ENCODE results near the gene DICER1.

DICER1 gene

DNA sequence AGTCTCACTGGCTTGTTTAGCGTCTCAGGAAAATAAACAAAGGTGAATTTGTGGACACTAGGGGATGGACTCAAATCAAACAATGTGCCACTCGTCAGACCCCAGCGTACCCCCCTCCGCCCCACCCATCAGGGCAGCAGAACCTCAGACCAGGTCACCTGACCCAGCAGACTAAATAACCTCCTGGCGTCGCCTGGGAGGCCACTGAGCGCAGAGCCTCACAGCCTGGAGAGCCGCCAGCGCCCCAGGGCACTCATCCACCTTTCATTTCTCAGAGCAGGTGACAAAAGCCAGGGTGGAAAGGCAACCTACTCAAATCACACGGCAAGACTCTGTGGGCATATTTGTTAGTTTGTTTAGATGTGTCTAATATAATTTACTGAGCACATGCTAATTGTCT lies 100.9 kb downstream of the DICER1 start:
- ChIA-PET CTCF (no interaction called here), POLR2A (no interaction called here)
- DNase-seq (ENCODE audit: low read depth, low spot score): no peak
- TF ChIP-seq, protein P1, sequence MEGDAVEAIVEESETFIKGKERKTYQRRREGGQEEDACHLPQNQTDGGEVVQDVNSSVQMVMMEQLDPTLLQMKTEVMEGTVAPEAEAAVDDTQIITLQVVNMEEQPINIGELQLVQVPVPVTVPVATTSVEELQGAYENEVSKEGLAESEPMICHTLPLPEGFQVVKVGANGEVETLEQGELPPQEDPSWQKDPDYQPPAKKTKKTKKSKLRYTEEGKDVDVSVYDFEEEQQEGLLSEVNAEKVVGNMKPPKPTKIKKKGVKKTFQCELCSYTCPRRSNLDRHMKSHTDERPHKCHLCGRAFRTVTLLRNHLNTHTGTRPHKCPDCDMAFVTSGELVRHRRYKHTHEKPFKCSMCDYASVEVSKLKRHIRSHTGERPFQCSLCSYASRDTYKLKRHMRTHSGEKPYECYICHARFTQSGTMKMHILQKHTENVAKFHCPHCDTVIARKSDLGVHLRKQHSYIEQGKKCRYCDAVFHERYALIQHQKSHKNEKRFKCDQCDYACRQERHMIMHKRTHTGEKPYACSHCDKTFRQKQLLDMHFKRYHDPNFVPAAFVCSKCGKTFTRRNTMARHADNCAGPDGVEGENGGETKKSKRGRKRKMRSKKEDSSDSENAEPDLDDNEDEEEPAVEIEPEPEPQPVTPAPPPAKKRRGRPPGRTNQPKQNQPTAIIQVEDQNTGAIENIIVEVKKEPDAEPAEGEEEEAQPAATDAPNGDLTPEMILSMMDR (IDR thresholded peaks at IDR 0.05; ENCODE audit: insufficient read depth, low read length, missing control alignments): no peak
- H3K4me3 ChIP-seq (ENCODE audit: low read depth, low read length): no peak overlapping the region

DNA sequence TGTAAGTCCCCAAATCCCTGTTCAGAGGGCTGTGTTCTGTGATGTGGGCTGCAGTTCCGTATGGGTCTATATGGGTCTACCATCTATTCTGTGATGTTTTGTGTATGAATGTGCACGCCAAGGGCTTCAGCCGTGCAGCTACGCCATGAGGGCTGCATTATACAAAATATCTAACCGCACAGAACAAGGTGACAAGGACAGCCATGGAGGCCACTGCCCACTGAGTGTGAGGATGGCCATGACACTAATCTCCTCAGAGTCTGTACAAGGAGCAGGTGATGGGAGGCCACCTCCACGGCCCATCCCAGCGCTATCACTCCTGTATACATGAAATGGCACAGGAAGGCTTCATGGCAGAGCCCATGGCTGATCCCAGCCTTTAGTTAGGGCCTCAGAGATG lies 102.0 kb downstream of the DICER1 start:
- ChIA-PET CTCF (no interaction called here), POLR2A (interaction anchor here (0.5 kb wide), 1 partner anchor 15 kb away, joined by 3 read pairs; no protein-coding TSS in a partner anchor)
- TF ChIP-seq, protein P1 (IDR thresholded peaks at IDR 0.05; ENCODE audit: insufficient read depth, low read length, missing control alignments): no peak
- no peak for DNase-seq (ENCODE audit: low read depth, low spot score)
- H3K4me3 ChIP-seq (ENCODE audit: low read depth, low read length): no peak overlapping the region

DNA sequence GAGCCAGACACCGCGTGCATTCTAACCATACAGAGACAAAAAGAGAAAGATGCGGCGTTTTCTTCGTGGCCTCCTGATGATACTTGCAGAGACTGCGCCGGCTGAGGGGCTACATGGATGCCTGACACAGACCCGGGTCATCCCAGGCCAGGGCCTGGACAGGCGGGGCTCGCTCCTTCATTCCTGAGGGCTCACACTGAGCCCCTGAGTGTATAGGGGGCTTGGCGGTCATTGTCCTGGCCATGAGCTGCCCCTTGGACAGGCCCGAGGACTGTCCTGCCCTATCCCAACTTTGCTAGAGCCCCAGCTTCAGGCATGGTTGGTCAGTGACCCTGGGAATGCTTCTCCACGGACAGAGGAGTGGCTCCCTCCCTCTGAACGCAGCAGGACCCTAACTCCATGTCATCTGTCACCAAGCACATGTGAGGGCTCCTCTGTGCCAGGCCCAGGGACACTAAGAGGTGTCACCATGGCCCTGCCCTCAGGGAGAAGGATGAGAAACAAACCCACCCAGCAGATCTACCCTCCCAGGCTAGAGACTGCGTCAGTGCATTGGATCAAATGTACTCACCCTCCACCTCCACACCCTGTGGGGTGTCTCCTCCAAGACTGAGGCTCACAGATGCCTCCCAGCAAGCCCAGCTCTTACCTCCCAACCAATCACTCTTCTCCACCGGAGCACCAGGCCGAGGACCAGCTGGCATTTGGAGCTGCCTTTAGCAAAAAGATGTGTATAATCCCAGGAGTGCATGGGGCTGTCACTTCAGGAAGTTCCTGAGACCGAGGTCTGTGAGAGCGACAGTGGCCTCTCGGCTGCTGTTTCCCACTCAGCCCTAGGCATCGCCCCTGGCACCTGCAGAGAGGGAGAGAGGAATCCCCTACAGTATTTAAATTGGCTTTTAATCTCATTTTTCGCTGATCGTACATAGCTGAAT lies 102.7 kb downstream of the DICER1 start:
- ChIA-PET POLR2A (interaction anchor here (0.5 kb wide), 1 partner anchor 16 kb away, joined by 3 read pairs; no protein-coding TSS in a partner anchor), CTCF (no interaction called here)

DNA sequence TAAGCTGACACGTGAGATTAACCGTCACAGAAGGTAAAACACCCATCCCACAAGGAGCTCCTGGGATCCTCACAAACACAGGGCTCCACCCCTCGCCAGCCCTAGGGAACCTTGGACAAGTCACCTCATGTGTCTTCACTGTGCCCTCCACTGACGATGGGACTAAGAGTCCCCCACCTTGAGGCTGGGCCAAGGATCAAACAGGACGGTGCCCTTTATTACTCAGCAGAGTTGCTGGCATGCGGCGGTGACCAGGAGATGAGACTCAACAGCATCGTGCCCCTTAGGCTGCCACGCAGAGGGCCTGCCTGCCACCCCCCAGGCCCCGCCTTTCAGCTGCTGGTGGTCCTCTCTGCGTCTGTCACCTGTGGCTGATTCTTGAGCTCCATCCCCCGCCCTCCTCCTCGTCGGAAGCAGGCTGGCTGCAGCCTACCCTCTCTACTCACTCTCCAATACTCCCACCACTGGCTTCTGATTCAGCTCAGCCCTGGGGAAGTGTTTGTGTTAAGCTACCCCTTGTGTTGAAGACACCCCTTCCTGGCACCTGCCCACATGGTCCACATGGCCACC lies 105.2 kb downstream of the DICER1 start:
- DNase-seq (ENCODE audit: low read depth, low spot score): no peak
- TF ChIP-seq, protein P1 (IDR thresholded peaks at IDR 0.05; ENCODE audit: insufficient read depth, low read length, missing control alignments): no peak
- no peak overlapping the region for H3K4me3 ChIP-seq (ENCODE audit: low read depth, low read length)
- CTCF ChIA-PET: no interaction called here
- POLR2A ChIA-PET: no interaction called here

More for the DNA sequence above, 102.7 kb downstream of the DICER1 start:
- TF ChIP-seq, protein P1 (IDR thresholded peaks at IDR 0.05; ENCODE audit: insufficient read depth, low read length, missing control alignments): no peak
- no peak for DNase-seq (ENCODE audit: low read depth, low spot score)
- H3K4me3 ChIP-seq (ENCODE audit: low read depth, low read length): no peak overlapping the region

DNA sequence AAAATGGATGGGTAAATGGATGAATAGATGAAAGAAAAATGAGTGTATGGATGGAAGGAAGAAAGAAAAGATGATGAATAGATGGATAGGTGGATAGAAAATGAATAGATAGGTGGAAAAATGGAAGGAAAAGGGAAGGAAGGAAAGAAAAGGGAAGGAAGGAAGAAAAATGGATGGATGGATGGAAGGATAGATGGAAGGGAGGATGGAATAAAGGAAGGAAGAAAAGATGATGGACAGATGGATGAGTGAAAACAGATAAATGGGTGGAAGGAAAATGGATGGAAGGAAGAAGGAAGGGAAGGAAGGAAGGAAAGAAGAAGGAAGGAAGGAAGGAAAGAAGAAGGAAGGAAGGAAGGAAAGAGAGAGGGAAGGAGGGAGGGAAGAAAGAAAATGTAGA lies 107.4 kb downstream of the DICER1 start:
- ChIA-PET CTCF (no interaction called here), POLR2A (no interaction called here)
- no peak for DNase-seq (ENCODE audit: low read depth, low spot score)
- TF ChIP-seq, protein P1 (IDR thresholded peaks at IDR 0.05; ENCODE audit: insufficient read depth, low read length, missing control alignments): no peak
- H3K4me3 ChIP-seq (ENCODE audit: low read depth, low read length): no peak overlapping the region

DNA sequence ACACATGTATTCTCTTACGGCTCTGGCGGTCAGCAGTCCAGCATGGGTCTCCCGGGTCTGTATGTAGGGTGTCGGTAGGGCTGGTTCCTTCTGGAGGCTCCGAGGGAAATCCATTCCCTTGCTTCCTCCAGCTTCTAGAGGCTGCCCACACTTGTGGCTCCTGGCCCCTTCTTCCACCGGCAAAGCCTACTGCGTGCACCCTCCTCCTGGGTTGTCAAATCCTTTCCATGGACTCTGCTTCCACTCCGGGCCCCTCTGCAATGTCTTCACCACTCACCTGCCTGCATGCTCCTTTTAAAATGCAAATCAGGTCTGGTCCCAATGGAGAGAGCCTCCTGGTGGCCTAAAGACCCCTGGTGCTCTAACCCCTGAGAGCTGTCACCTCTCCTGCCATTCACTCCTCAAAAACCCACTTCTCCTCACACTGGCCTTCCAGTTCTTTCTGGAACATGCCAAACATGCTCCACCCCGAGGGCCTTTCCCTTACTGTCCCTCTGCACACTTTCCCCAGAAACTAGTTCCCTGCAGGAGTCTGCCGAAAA lies 108.5 kb downstream of the DICER1 start:
- TF ChIP-seq, protein P1 (IDR thresholded peaks at IDR 0.05; ENCODE audit: insufficient read depth, low read length, missing control alignments): no peak
- ChIA-PET POLR2A (no interaction called here), CTCF (no interaction called here)
- H3K4me3 ChIP-seq (ENCODE audit: low read depth, low read length): no peak overlapping the region
- DNase-seq (ENCODE audit: low read depth, low spot score): no peak
